Common myeloid progenitor, CD34-positive (primary cell): ENCODE data around the gene DNAH3.
"Not testable (repeated sequence)": the region's sequence is repeated elsewhere in the genome, so short reads cannot be mapped to it uniquely, and the experiment has no call there.

Source experiments
- CTCF ChIA-PET: fragments of 350-600 bp; sonication (Branson Sonifier 250); formaldehyde crosslinking; loops from one replicate; lab custom pipeline; 2021; ENCODE audit warnings: antibody characterized with exemption; lab: Charles Lee
- POLR2A ChIA-PET: fragments of 350-600 bp; sonication (Branson Sonifier 250); formaldehyde crosslinking; loops from one replicate; lab custom pipeline; 2021; ENCODE audit warnings: antibody characterized with exemption; lab: Charles Lee
- DNase-seq, 3 donors: peaks; one replicate each; pipeline versions ENCODE4 v3.0.0 to v3.0.0-alpha.2; 2013
- H3K27ac ChIP-seq, 2 experiments: 1 replicate in 1 of 2; 2 replicates in 1 of 2; pipeline ENCODE4 v1.7.0; 2013; ENCODE audit warnings: inconsistent platforms in 2 of 2, low read length in 2 of 2, mild to moderate bottlenecking in 2 of 2, low read depth in 1 of 2, moderate library complexity in 1 of 2; ENCODE audit not compliant: severe bottlenecking in 2 of 2, insufficient read depth in 1 of 2, poor library complexity in 1 of 2
- H3K27me3 ChIP-seq, 5 experiments: replicated peaks in 2 of 5; 1 replicate in 3 of 5; 2 replicates in 2 of 5; pipeline versions ENCODE4 v1.6.1 to v1.7.0; 2013; ENCODE audit warnings: low read length in 4 of 5, mild to moderate bottlenecking in 2 of 5, moderate library complexity in 2 of 5, inconsistent platforms in 1 of 5; ENCODE audit not compliant: insufficient read depth in 5 of 5, control insufficient read depth in 4 of 5
- H3K36me3 ChIP-seq, 4 experiments: 1 replicate in 2 of 4; 2 replicates in 2 of 4; pipeline versions ENCODE4 v1.6.1 to v1.7.0; 2013; ENCODE audit warnings: low read length in 3 of 4, control low read depth in 1 of 4, mild to moderate bottlenecking in 1 of 4; ENCODE audit not compliant: control insufficient read depth in 4 of 4, insufficient read depth in 4 of 4
- H3K4me1 ChIP-seq, 4 experiments: 1 replicate in 3 of 4; 2 replicates in 1 of 4; pipeline versions ENCODE4 v1.6.1 to v1.7.1; 2013; ENCODE audit warnings: low read length in 3 of 4, mild to moderate bottlenecking in 3 of 4, control low read depth in 1 of 4, inconsistent platforms in 1 of 4, moderate library complexity in 1 of 4; ENCODE audit not compliant: control insufficient read depth in 4 of 4, insufficient read depth in 4 of 4; ENCODE audit errors: control extremely low read depth in 1 of 4
- H3K4me3 ChIP-seq, 7 experiments: 1 replicate in 4 of 7; 2 replicates in 3 of 7; pipeline versions ENCODE4 v1.5.1 to v1.7.0; 2013; ENCODE audit warnings: mild to moderate bottlenecking in 7 of 7, low read length in 6 of 7, moderate library complexity in 6 of 7, inconsistent platforms in 2 of 7, low read depth in 2 of 7, control low read depth in 1 of 7; ENCODE audit not compliant: insufficient read depth in 4 of 7, control insufficient read depth in 1 of 7; ENCODE audit errors: extremely low read depth in 1 of 7
- H3K9me3 ChIP-seq, 5 experiments: 1 replicate in 4 of 5; 2 replicates in 1 of 5; pipeline versions ENCODE4 v1.6.1 to v1.7.1; 2013; ENCODE audit warnings: low read length in 4 of 5, mild to moderate bottlenecking in 2 of 5, inconsistent platforms in 1 of 5, low read depth in 1 of 5, moderate library complexity in 1 of 5; ENCODE audit not compliant: control insufficient read depth in 4 of 5, insufficient read depth in 2 of 5; ENCODE audit errors: control extremely low read depth in 1 of 5
- WGBS: methylation state at CpG from one replicate; pipeline ENCODE4 v1.1.5; 2013; ENCODE audit not compliant: insufficient coverage; 5-methylcytosine and 5-hydroxymethylcytosine counted together

Gene DNAH3

DNA sequence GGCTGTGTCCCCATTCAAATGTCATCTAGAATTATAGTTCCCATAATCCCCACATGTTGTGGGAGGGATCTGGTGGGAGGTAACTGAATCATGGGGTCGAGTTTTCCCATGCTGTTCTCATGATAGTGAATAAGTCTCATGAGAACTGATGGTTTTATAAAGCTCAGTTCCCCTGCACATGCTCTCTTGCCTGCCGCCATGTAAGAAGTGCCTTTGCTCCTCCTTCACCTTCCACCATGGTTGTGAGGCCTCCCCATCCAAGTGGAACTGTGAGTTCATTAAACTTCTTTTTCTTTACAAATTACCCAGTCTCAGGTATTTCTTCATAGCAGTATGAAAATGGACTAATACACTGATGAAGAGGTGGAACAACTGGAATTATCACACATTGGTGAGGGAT, 55.9 kb downstream of the DNAH3 start:
- CTCF ChIA-PET, H3K36me3 ChIP-seq, H3K4me1 ChIP-seq, H3K9me3 ChIP-seq, POLR2A ChIA-PET, H3K27ac ChIP-seq, DNase-seq, H3K4me3 ChIP-seq, H3K27me3 ChIP-seq: not testable (repeated sequence)
- WGBS = 83% methylated on average over 1 of the region's 2 CpGs

DNA sequence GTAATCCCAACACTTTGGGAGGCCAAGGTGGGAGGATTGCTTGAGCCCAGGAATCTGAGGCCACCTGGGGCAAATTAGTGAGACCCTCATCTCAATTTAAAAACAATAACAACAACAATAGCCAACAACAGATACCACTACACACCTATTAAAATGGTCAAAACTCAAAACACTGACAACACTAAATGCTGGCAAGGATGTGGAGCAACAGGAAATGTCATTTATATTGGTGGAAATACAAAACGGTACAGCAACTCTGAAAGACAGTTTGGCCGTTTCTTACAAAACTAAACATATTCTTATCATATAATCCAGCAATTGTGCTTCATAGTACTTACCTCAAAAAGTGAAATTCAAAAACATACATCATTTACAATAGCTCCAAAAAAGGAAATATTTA, 57.7 kb downstream of the DNAH3 start:
- CTCF ChIA-PET = interaction anchor here (0.7 to 0.9 kb wide), 2 partner anchors 8 to 243 kb away, joined by 3 read pairs; no protein-coding TSS in a partner anchor
- Histone ChIP-seq H3K27me3 (no peaks in the 10 kb centered on the region), H3K4me1 (no peaks in the 10 kb centered on the region), H3K4me3 (no peak overlapping the region), H3K36me3 (no peaks in the 10 kb centered on the region), H3K27ac (no peak overlapping the region), H3K9me3 (peaks cover 0 to 3% (median 2%) of the 10 kb centered on the region in 5 experiments)
- POLR2A ChIA-PET = no interaction called here
- no peak for DNase-seq
- no CpG with 5 or more reads among the region's 2 CpGs for WGBS

DNA sequence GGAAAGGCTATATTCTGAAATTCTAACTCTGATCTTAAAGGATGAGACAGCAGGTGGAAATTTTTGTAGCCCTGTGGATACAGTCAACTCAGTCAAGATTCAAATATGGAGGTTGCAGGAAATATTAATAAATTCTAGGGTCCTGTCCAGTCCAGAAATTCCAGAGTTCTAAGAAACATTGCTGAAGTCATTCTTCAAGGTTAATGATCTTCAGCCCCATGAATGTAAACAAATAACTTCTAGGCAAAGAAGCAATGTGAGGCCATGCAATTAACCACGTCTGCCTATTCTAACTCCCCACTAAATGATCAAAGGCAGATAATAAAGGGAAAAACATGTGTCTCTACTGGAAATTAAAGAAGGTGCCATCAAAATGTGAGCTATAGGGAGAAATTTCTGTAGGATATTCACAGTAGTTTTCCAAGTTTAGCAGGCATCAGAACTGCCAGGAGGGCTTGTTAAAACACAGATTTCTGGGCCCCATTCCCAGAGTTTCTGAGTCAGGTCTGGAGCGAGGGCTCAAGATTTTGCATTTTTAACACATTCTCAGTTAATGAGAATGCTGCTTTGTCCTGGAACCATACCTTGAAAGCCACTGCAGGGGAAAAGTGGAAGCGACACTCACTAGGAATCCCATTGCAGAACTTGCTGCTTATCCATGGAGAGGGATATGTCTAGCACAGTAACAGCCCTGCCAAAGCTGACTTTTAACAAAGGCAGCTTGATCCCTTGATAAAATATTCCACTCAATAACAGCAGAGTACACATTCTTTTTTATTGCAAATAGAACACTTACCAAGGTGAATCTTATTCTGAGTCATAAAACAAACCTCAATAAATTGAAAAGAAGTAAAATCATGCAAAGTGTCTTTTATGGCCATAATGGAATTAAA, 61.8 kb downstream of the DNAH3 start:
- no peaks in the 10 kb centered on the region for H3K4me1 ChIP-seq
- H3K27me3 ChIP-seq = no peaks in the 10 kb centered on the region
- no peaks in the 10 kb centered on the region for H3K36me3 ChIP-seq
- WGBS = 100% methylated on average over 1 of the region's 3 CpGs
- no peak overlapping the region for H3K4me3 ChIP-seq
- POLR2A ChIA-PET = no interaction called here
- H3K9me3 ChIP-seq = peaks cover 0 to 3% (median 0%) of the 10 kb centered on the region in 5 experiments
- CTCF ChIA-PET = interaction anchor here (1.0 to 1.4 kb wide), 2 partner anchors 10 kb away, joined by 3 read pairs; no protein-coding TSS in a partner anchor
- H3K27ac ChIP-seq = no peak overlapping the region
- DNase-seq = no peak

DNA sequence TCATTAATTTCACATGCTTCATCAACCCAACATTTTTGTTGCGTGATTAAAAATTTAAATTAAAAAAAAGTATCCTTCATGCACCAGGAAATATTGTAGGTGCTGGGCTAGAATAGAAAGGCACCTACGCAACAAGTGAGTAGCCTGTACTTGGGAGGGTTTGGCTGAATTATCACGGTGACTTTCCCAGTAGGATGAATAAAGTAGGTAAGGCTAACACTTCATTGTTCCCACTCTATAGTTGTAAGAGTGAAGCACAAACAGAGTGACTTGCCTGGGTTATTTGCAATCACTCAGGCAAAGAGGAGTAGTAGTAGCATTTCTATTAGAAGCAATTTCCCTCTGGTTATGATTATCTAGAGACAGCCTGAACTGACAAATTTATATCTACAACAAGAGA, 62.5 kb downstream of the DNAH3 start:
- Histone ChIP-seq H3K4me3 (no peak overlapping the region), H3K4me1 (peaks cover 0 to 3% (median 0%) of the 10 kb centered on the region in 4 experiments), H3K27me3 (no peaks in the 10 kb centered on the region), H3K27ac (no peak overlapping the region), H3K9me3 (peaks cover 0 to 3% (median 0%) of the 10 kb centered on the region in 5 experiments), H3K36me3 (no peaks in the 10 kb centered on the region)
- DNase-seq = no peak
- POLR2A ChIA-PET = no interaction called here
- CTCF ChIA-PET = interaction anchor here (8.5 kb wide), 1 partner anchor 238 kb away, joined by 119 read pairs; no protein-coding TSS in a partner anchor
- no CpG with 5 or more reads among the region's 3 CpGs for WGBS

DNA sequence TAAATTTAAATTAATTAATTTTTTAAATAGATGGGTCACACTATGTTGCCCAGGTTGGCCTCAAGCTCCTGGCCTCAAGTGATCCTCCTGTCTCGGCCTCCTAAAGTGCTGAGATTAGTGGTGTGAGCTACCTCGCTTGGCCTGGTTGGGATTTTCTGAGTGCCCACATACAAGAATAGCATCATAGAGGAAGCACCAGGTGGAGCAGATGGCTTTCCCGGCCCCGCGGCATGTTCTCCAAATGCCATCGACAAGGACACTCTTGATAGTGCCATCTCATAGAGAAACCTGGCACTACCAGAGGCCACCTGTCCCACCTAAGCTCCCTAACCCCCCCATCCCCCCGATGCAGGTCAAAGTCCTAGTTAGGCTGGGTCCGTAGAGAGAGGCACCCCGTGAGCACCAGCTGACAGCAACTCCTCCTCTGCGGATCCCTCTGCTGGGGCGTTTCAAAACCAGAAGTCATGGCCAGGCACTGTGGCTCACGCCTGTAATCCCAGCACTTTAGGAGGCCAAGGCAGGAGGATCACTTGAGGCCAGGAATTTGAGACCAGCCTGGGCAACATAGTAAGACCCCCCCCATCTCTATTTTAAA, 65.9 kb downstream of the DNAH3 start:
- WGBS = 93% methylated on average over 12 of the region's 12 CpGs
- H3K4me1 ChIP-seq = peaks cover 0 to 3% (median 0%) of the 10 kb centered on the region in 4 experiments
- no peak for DNase-seq
- H3K9me3 ChIP-seq = no peaks in the 10 kb centered on the region
- no peaks in the 10 kb centered on the region for H3K36me3 ChIP-seq
- H3K4me3 ChIP-seq = no peak overlapping the region
- ChIA-PET POLR2A (no interaction called here), CTCF (interaction anchor here (0.6 to 8.5 kb wide), 12 partner anchors 9 to 309 kb away, joined by 3 to 119 read pairs (median 5); no protein-coding TSS in a partner anchor)
- H3K27me3 ChIP-seq = no peaks in the 10 kb centered on the region
- no peak overlapping the region for H3K27ac ChIP-seq

DNA sequence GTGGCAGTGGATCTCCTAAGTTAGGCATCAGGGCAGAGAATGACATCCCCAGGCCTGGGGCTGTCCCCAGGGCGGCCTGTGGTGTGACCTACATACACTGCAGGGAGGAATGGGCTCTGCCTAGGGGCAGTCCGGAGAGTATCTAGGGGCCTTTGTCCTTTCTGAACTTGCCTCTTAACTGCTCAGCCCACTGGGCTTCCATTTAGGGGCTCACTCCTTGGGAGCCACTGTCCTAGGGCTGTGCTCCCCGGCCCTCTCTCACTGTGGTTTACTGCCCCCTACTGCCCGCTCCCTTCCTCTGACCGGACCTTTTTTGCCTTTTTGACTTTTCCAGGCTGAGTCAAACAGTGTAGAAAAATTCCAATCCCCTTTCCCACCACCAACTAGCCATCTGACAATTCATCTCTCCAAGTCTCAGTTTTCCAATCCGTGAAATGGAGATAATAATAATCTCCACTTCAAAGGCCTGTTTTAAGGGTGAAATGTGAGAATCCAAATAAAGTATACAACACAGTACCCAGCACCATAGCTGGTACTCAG, 66.8 kb downstream of the DNAH3 start:
- H3K4me1 ChIP-seq = peaks cover 0 to 3% (median 0%) of the 10 kb centered on the region in 4 experiments
- no peak overlapping the region for H3K27ac ChIP-seq
- ChIA-PET CTCF (interaction anchor here (0.7 to 8.5 kb wide), 12 partner anchors 9 to 289 kb away, joined by 3 to 119 read pairs (median 5); no protein-coding TSS in a partner anchor), POLR2A (interaction anchor here (0.5 kb wide), 1 partner anchor 184 kb away, joined by 3 read pairs; no protein-coding TSS in a partner anchor)
- H3K4me3 ChIP-seq = no peak overlapping the region
- DNase-seq = peak; percentile 49 to 59 (median 58)
- H3K27me3 ChIP-seq = no peaks in the 10 kb centered on the region
- WGBS = 62% methylated on average over 3 of the region's 6 CpGs
- no peaks in the 10 kb centered on the region for H3K9me3 ChIP-seq
- no peaks in the 10 kb centered on the region for H3K36me3 ChIP-seq
